ENCODE data around the gene PRPS1L1.

PRPS1L1 gene

GRCh38 chr7:18016547-18017444, 10.8 kb downstream of the PRPS1L1 start:
- no peaks in the 10 kb centered on the region for H3K79me2 ChIP-seq (ENCODE audit: low read length)
- no peak overlapping the region for H3K9ac ChIP-seq (ENCODE audit: low read length)
- H3K27me3 ChIP-seq (ENCODE audit: low read depth, low read length) = no peaks in the 10 kb centered on the region
- no peaks in the 10 kb centered on the region for H3K4me1 ChIP-seq (ENCODE audit: low read length)
- no peaks in the 10 kb centered on the region for H4K20me1 ChIP-seq (ENCODE audit: insufficient read depth, low read length)
- H3K27ac ChIP-seq (ENCODE audit: low read length) = no peak overlapping the region
- no peak for TF ChIP-seq EZH2phosphoT487 (IDR thresholded peaks at IDR 0.05; ENCODE audit: low read depth)
- TF ChIP-seq CTCF (IDR thresholded peaks at IDR 0.05; ENCODE audit: low read depth, low read length) = no peak
- no peak overlapping the region for H2AFZ ChIP-seq (ENCODE audit: low read depth, low read length)
- H3K4me2 ChIP-seq (ENCODE audit: low read length) = no peak overlapping the region
- H3K36me3 ChIP-seq (replicated peaks; ENCODE audit: low read depth, low read length) = no peaks in the 10 kb centered on the region
- no peak overlapping the region for H3K4me3 ChIP-seq (ENCODE audit: low read length)
- H3K9me3 ChIP-seq (ENCODE audit: insufficient read depth, low read length) = no peaks in the 10 kb centered on the region

GRCh38 chr7:18013936-18014335, 13.7 kb downstream of the PRPS1L1 start:
- H3K79me2 ChIP-seq (ENCODE audit: low read length) = no peaks in the 10 kb centered on the region
- no peaks in the 10 kb centered on the region for H3K36me3 ChIP-seq (replicated peaks; ENCODE audit: low read depth, low read length)
- no peak overlapping the region for H3K9ac ChIP-seq (ENCODE audit: low read length)
- no peak overlapping the region for H3K4me2 ChIP-seq (ENCODE audit: low read length)
- TF ChIP-seq CTCF (IDR thresholded peaks at IDR 0.05; ENCODE audit: low read depth, low read length) (no peak), EZH2phosphoT487 (IDR thresholded peaks at IDR 0.05; ENCODE audit: low read depth) (no peak)
- no peaks in the 10 kb centered on the region for H3K4me1 ChIP-seq (ENCODE audit: low read length)
- no peak overlapping the region for H3K4me3 ChIP-seq (ENCODE audit: low read length)
- no peaks in the 10 kb centered on the region for H3K27me3 ChIP-seq (ENCODE audit: low read depth, low read length)
- no peaks in the 10 kb centered on the region for H3K9me3 ChIP-seq (ENCODE audit: insufficient read depth, low read length)
- no peak overlapping the region for H3K27ac ChIP-seq (ENCODE audit: low read length)
- no peak overlapping the region for H2AFZ ChIP-seq (ENCODE audit: low read depth, low read length)
- no peaks in the 10 kb centered on the region for H4K20me1 ChIP-seq (ENCODE audit: insufficient read depth, low read length)

GRCh38 chr7:18004372-18004771, 23.3 kb downstream of the PRPS1L1 start:
- Histone ChIP-seq H2AFZ (ENCODE audit: low read depth, low read length) (no peak overlapping the region), H3K4me1 (ENCODE audit: low read length) (no peaks in the 10 kb centered on the region), H3K9ac (ENCODE audit: low read length) (no peak overlapping the region), H3K27me3 (ENCODE audit: low read depth, low read length) (no peaks in the 10 kb centered on the region), H4K20me1 (ENCODE audit: insufficient read depth, low read length) (no peaks in the 10 kb centered on the region), H3K4me2 (ENCODE audit: low read length) (no peak overlapping the region), H3K4me3 (ENCODE audit: low read length) (no peak overlapping the region), H3K27ac (ENCODE audit: low read length) (no peak overlapping the region), H3K9me3 (ENCODE audit: insufficient read depth, low read length) (no peaks in the 10 kb centered on the region), H3K36me3 (replicated peaks; ENCODE audit: low read depth, low read length) (no peaks in the 10 kb centered on the region), H3K79me2 (ENCODE audit: low read length) (no peaks in the 10 kb centered on the region)
- TF ChIP-seq EZH2phosphoT487 (IDR thresholded peaks at IDR 0.05; ENCODE audit: low read depth) (no peak), CTCF (IDR thresholded peaks at IDR 0.05; ENCODE audit: low read depth, low read length) (no peak)

- TF ChIP-seq EZH2phosphoT487 (IDR thresholded peaks at IDR 0.05; ENCODE audit: low read depth) (no peak), CTCF (IDR thresholded peaks at IDR 0.05; ENCODE audit: low read depth, low read length) (no peak)
- Histone ChIP-seq H4K20me1 (ENCODE audit: insufficient read depth, low read length) (no peaks in the 10 kb centered on the region), H3K27me3 (ENCODE audit: low read depth, low read length) (no peaks in the 10 kb centered on the region), H3K4me3 (ENCODE audit: low read length) (no peak overlapping the region), H3K36me3 (replicated peaks; ENCODE audit: low read depth, low read length) (no peaks in the 10 kb centered on the region), H3K4me1 (ENCODE audit: low read length) (no peaks in the 10 kb centered on the region), H3K79me2 (ENCODE audit: low read length) (no peaks in the 10 kb centered on the region), H3K4me2 (ENCODE audit: low read length) (no peak overlapping the region), H3K27ac (ENCODE audit: low read length) (no peak overlapping the region), H3K9me3 (ENCODE audit: insufficient read depth, low read length) (no peaks in the 10 kb centered on the region), H3K9ac (ENCODE audit: low read length) (no peak overlapping the region), H2AFZ (ENCODE audit: low read depth, low read length) (no peak overlapping the region)
Observed at GRCh38 chr7:18003286-18003994, 24.2 kb downstream of the PRPS1L1 start.
